SK-N-SH (cell line): ENCODE data around the gene SLC37A1. TPM values are rescaled to one million over a fixed set of nuclear protein-coding genes. Genes with fewer than 3 reads are reported as not detected.

Experiments
- CTCF ChIA-PET: fragments of 300-600, 350-600 bp; formaldehyde crosslinking; extraction: SDS; loops from one replicate; lab custom pipeline; 2021; lab: Yijun Ruan, JAX
- POLR2A ChIA-PET: fragments of 350-600 bp; sonication (Branson Sonifier 250); formaldehyde crosslinking; extraction: SDS; loops from one replicate; lab custom pipeline; 2020; ENCODE audit warnings: antibody characterized with exemption, inconsistent platforms; lab: Yijun Ruan, JAX
- DNase-seq: peaks from one replicate; pipeline ENCODE4 v3.0.0; 2012
- H2AFZ ChIP-seq: fragments of 200-600 bp; sonication (generic); 2 replicates; pipeline ENCODE4 v1.8.1; 2016; ENCODE audit warnings: antibody characterized with exemption, mild to moderate bottlenecking, low read depth
- H3F3A ChIP-seq: fragments of 200-600 bp; sonication (generic); replicated peaks from 2 replicates; pipeline ENCODE3; 2016; ENCODE audit warnings: antibody characterized with exemption, mild to moderate bottlenecking; ENCODE audit not compliant: insufficient read depth
- H3K27ac ChIP-seq, 2 experiments: fragments of 200-500 bp in 1 of 2; fragments of 200-600 bp in 1 of 2; sonication (Bioruptor generic) in 1 of 2; sonication (generic), shearing (Covaris generic) in 1 of 2; 2 replicates each; pipeline versions ENCODE4 v1.5.1 to v1.6.1; 2014 to 2016; ENCODE audit warnings: low read depth in 2 of 2, inconsistent platforms in 1 of 2, low read length in 1 of 2, mild to moderate bottlenecking in 1 of 2, mixed read lengths in 1 of 2
- H3K27me3 ChIP-seq: fragments of 200-600 bp; sonication (generic), shearing (Covaris generic); 2 replicates; pipeline ENCODE4 v1.6.1; 2016; ENCODE audit warnings: mixed run types; ENCODE audit not compliant: insufficient read depth
- H3K36me3 ChIP-seq, 2 experiments: fragments of 200-500 bp in 1 of 2; fragments of 200-600 bp in 1 of 2; sonication (Bioruptor generic) in 1 of 2; sonication (generic) in 1 of 2; replicated peaks in 1 of 2; 2 replicates each; pipeline versions ENCODE3 to v1.5.1; 2014 to 2016; ENCODE audit warnings: low read length in 1 of 2, mild to moderate bottlenecking in 1 of 2; ENCODE audit not compliant: insufficient read depth in 2 of 2, control insufficient read depth in 1 of 2
- H3K4me1 ChIP-seq, 2 experiments: fragments of 200-500 bp in 1 of 2; fragments of 200-600 bp in 1 of 2; sonication (Bioruptor generic) in 1 of 2; sonication (generic), shearing (Covaris generic) in 1 of 2; 2 replicates each; pipeline versions ENCODE4 v1.5.1 to v1.6.1; 2014 to 2016; ENCODE audit warnings: low read depth in 1 of 2, low read length in 1 of 2, mixed run types in 1 of 2; ENCODE audit not compliant: insufficient read depth in 2 of 2, control insufficient read depth in 1 of 2
- H3K4me2 ChIP-seq: fragments of 200-600 bp; sonication (generic), shearing (Covaris generic); 2 replicates; pipeline ENCODE4 v1.6.1; 2017; ENCODE audit warnings: mixed run types
- H3K4me3 ChIP-seq, 2 experiments: fragments of 200-500 bp in 1 of 2; fragments of 200-600 bp in 1 of 2; sonication (Bioruptor generic) in 1 of 2; sonication (generic), shearing (Covaris generic) in 1 of 2; 2 replicates each; pipeline versions ENCODE4 v1.5.1 to v1.8.1; 2014 to 2016; ENCODE audit warnings: low read depth in 2 of 2, inconsistent platforms in 1 of 2, low read length in 1 of 2, mild to moderate bottlenecking in 1 of 2, mixed read lengths in 1 of 2, moderate library complexity in 1 of 2
- H3K79me2 ChIP-seq: fragments of 200-600 bp; sonication (generic); 2 replicates; pipeline ENCODE4 v1.8.1; 2017; ENCODE audit warnings: mild to moderate bottlenecking; ENCODE audit not compliant: insufficient read depth
- H3K9ac ChIP-seq: fragments of 200-600 bp; sonication (generic); 2 replicates; pipeline ENCODE4 v1.6.1; 2017; ENCODE audit warnings: mixed run types
- H3K9me2 ChIP-seq: fragments of 200-600 bp; sonication (generic); 2 replicates; pipeline ENCODE4 v1.6.1; 2017; ENCODE audit warnings: mixed run types
- H3K9me3 ChIP-seq: fragments of 200-600 bp; sonication (generic); 2 replicates; pipeline ENCODE4 v1.6.1; 2017; ENCODE audit warnings: mixed run types, mild to moderate bottlenecking, moderate library complexity
- H4K20me1 ChIP-seq: fragments of 200-600 bp; sonication (generic); 2 replicates; pipeline ENCODE4 v1.6.1; 2017; ENCODE audit warnings: mild to moderate bottlenecking, mixed run types; ENCODE audit not compliant: insufficient read depth
- CHD2 ChIP-seq: fragments of 150-350 bp; IDR thresholded peaks from 2 replicates; pipeline ENCODE4 v1.6.1; 2018; ENCODE audit warnings: low read length; ENCODE audit not compliant: partially characterized antibody
- EP300 ChIP-seq, 2 experiments: IDR thresholded peaks; 2 replicates each; pipeline versions ENCODE4 v1.4.0 to v1.6.1; 2012; ENCODE audit warnings: borderline replicate concordance in 1 of 2, low read depth in 1 of 2, low read length in 1 of 2
- EZH2phosphoT487 ChIP-seq: fragments of 200-600 bp; sonication (generic); IDR thresholded peaks from 2 replicates; pipeline ENCODE4 v1.6.1; 2017; ENCODE audit warnings: low read depth, mixed run types, mild to moderate bottlenecking, antibody characterized with exemption, moderate library complexity, borderline replicate concordance
- FOXJ3 ChIP-seq: sonication (generic); formaldehyde crosslinking; IDR thresholded peaks from 2 replicates; pipeline ENCODE4 v1.5.1; 2020; ENCODE audit warnings: mild to moderate bottlenecking, missing genetic modification reagents
- FOXM1 ChIP-seq: IDR thresholded peaks from 2 replicates; pipeline ENCODE4 v1.4.0; 2012; ENCODE audit warnings: low read depth, mild to moderate bottlenecking
- GABPA ChIP-seq: IDR thresholded peaks from 2 replicates; pipeline ENCODE4 v1.4.0; 2012; ENCODE audit warnings: low read depth, mild to moderate bottlenecking
- GATA2 ChIP-seq: sonication (generic); formaldehyde crosslinking; IDR thresholded peaks from 2 replicates; pipeline ENCODE4 v1.5.0; 2020; ENCODE audit warnings: mild to moderate bottlenecking, missing genetic modification reagents
- JUND ChIP-seq: IDR thresholded peaks from 2 replicates; pipeline ENCODE4 v1.4.0; 2012
- NFIC ChIP-seq: IDR thresholded peaks from 2 replicates; pipeline ENCODE4 v1.4.0; 2012; ENCODE audit warnings: borderline replicate concordance
- NRF1 ChIP-seq: IDR thresholded peaks from 2 replicates; pipeline ENCODE4 v1.6.1; 2012; ENCODE audit warnings: low read depth, mild to moderate bottlenecking, low read length
- POLR2AphosphoS5 ChIP-seq: IDR thresholded peaks from 2 replicates; pipeline ENCODE4 v1.6.1; 2012; ENCODE audit warnings: low read depth, low read length
- RCOR1 ChIP-seq: fragments of 150-350 bp; IDR thresholded peaks from 2 replicates; pipeline ENCODE4 v1.6.1; 2017; ENCODE audit warnings: antibody characterized with exemption, low read length
- RXRA ChIP-seq: IDR thresholded peaks from 2 replicates; pipeline ENCODE4 v1.4.0; 2012; ENCODE audit warnings: low read depth, mild to moderate bottlenecking, borderline replicate concordance
- SIN3A ChIP-seq: IDR thresholded peaks from 2 replicates; pipeline ENCODE4 v1.6.1; 2012; ENCODE audit warnings: low read depth, mild to moderate bottlenecking, low read length, moderate library complexity, borderline replicate concordance
- TAF1 ChIP-seq: IDR thresholded peaks from 2 replicates; pipeline ENCODE4 v1.6.1; 2012; ENCODE audit warnings: low read depth, mild to moderate bottlenecking, low read length, moderate library complexity, borderline replicate concordance
- TCF12 ChIP-seq: IDR thresholded peaks from 2 replicates; pipeline ENCODE4 v1.4.0; 2012
- TEAD4 ChIP-seq: IDR thresholded peaks from 2 replicates; pipeline ENCODE4 v1.4.0; 2012; ENCODE audit warnings: mild to moderate bottlenecking, borderline replicate concordance; ENCODE audit not compliant: insufficient read depth
- WGBS: methylation state at CpG from one replicate; pipeline ENCODE4 v1.1.6; 2017; ENCODE audit warnings: low lambda C conversion rate; 5-methylcytosine and 5-hydroxymethylcytosine counted together
- polyA plus RNA-seq, 3 experiments: library from polyadenylated mRNA; depleted of rRNA; stranded (reverse); fragments of >200 nt; gene quantifications; 2 replicates each; pipeline ENCODE4 v1.2.3, GENCODE V29; 2012
- TF ChIP-seq, protein P1 (sequence below): fragments of 150-350 bp; IDR thresholded peaks from 2 replicates; pipeline ENCODE4 v1.6.1; 2017; ENCODE audit warnings: antibody characterized with exemption, low read length, low read depth, borderline replicate concordance

SLC37A1 gene
- polyA plus RNA-seq, 1 of the 3 experiments (the other 2 are of a cell fraction) = 2.8 TPM

DNA sequence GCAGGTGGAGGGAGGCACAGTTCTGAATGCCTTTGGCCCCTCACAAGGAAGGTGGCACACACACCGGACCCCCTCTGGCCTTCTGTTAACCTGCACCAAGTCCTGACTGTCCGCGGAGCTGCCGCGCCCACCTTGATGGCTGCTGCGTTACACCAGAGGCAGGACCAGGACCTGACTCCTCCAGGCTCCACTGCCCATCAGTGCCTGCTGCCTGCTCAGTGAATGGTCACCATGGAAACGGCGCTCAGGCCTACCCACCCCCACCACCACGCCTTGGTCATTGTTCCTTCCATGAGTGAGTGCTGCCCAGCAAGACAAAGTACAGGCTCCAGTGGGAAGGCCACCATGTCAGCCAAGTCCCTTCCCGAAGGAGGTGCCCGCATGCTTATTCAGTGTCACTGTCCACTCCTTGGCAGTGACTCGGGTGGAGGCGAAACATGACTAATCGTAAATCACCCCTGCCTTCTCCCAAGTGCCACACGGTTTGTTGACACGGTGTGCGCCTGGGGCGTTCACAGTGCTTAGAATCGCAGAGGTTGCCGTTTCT is 57.3 kb downstream of the SLC37A1 start (continued):
- TF ChIP-seq TCF12 = no peak
- TF ChIP-seq EP300 (IDR thresholded peaks at IDR 0.05; ENCODE audit: borderline replicate concordance in 1 of 2, low read depth in 1 of 2, low read length in 1 of 2) = no peak

DNA sequence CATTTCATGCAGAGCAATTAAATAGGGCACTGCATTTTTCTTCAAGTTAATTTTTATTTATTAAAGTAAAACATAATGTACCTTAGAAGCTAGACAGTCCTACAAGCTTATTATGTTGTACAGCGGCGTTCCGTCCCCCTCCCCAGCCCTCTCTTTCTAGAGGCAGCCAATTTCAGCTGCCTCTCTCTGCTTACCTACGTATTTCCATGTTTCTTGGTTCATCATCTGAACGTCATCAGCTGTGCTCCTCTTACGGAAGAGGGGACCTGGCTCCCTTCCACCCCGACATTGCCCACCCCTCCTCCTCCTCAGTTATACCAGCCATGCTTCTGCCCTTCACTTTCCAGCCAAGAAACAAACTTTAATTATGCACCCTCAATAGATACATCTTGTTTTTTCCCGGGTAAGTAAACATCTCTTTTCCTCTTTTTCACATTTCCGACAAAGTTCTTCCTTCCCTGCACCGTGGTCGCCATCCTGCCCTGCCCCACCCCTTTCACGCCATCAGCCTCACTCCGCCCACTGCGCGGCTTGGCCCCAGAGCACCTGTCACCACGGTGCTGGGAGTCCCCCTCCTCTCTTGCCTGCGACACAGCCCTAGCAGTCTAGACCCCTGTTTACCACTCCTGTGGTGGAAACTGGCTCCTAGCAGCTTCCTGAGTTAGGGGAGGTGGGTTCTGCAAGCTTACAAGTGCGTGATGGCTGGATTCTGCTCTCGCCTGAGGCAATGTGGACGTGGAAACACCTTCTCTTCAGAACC is 57.9 kb downstream of the SLC37A1 start:
- Histone ChIP-seq H3K4me3 (no peak overlapping the region), H3K27me3 (no peaks in the 10 kb centered on the region), H3K4me2 (no peak overlapping the region), H3K9ac (no peak overlapping the region), H3F3A (no peaks in the 10 kb centered on the region), H4K20me1 (no peaks in the 10 kb centered on the region), H3K4me1 (peaks cover 0 to 6% of the 10 kb centered on the region in 2 experiments; a peak in 1 of 4 replicates), H3K27ac (no peak overlapping the region), H3K79me2 (no peaks in the 10 kb centered on the region), H3K36me3 (no peaks in the 10 kb centered on the region), H3K9me3 (peaks cover 3% of the 10 kb centered on the region), H2AFZ (no peak overlapping the region), H3K9me2 (no peaks in the 10 kb centered on the region)
- 68% methylated on average over 20 of the region's 20 CpGs for WGBS
- TF ChIP-seq FOXJ3 (CRISPR knock-in tag) = no peak
- TF ChIP-seq TAF1 = no peak
- TF ChIP-seq GABPA = no peak
- TF ChIP-seq RCOR1 = no peak
- no peak for TF ChIP-seq TCF12
- TF ChIP-seq NRF1 = no peak
- TF ChIP-seq, protein P1, sequence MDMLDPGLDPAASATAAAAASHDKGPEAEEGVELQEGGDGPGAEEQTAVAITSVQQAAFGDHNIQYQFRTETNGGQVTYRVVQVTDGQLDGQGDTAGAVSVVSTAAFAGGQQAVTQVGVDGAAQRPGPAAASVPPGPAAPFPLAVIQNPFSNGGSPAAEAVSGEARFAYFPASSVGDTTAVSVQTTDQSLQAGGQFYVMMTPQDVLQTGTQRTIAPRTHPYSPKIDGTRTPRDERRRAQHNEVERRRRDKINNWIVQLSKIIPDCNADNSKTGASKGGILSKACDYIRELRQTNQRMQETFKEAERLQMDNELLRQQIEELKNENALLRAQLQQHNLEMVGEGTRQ = no peak
- no peak for TF ChIP-seq TEAD4
- no peak for TF ChIP-seq GATA2
- TF ChIP-seq CHD2 = no peak
- no peak for TF ChIP-seq POLR2AphosphoS5
- no peak for TF ChIP-seq RXRA
- no peak for TF ChIP-seq JUND
- TF ChIP-seq SIN3A = no peak
- TF ChIP-seq EZH2phosphoT487 = no peak
- TF ChIP-seq FOXM1 = no peak
- TF ChIP-seq NFIC = no peak
- ChIA-PET POLR2A (no interaction called here), CTCF (interaction anchor here (1.9 kb wide), 1 partner anchor 33 kb away, joined by 5 read pairs; no protein-coding TSS in a partner anchor)
- no peak for DNase-seq
